Measurements from ENCODE around the gene DZIP1. TPM values are rescaled to one million over a fixed set of nuclear protein-coding genes. Genes with fewer than 3 reads are reported as not detected.
A peak's percentile ranks its signal among the peaks of the same experiment; 100 is the strongest.

The DZIP1 gene
- total and polyA plus RNA-seq, 2 of the 13 experiments (the other 11 are each of a cell fraction or from before 2014, with no cell fraction given) = 11.0 to 36.7 TPM

DNA sequence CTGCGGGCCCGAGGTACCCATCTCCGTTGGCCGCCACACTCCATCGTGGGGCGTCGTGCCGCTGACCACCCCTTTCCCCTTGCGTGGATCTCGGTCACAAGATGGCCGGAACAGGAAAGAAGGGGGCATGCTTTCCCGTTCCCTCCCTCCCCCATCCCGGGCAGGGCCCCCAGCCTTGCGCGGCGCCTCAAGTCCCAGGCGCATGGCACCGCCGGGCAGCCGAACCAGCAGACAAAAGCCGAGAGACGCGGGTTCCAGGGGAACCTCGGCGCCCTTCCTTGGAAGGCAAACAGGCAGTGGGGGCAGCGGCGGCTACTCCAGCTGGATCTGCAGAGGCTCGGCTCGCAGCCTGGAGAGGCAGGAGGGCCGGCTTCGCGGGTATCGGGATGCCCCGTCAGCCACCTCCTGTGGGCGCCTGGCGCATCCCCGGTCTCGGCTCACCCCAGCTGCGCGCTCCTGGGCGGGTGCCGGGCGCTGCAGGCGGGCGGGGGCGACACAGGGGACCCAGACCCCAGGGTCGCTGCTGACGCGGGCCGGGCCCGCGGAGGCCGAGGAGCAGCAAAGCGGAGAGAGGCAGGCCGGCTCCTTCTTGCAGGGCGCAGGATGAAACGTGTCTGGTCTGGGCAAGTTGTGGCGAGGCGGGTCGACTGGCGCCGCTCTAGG is 439 bp downstream of the DZIP1 start (continued):
- TF ChIP-seq, protein P1, sequence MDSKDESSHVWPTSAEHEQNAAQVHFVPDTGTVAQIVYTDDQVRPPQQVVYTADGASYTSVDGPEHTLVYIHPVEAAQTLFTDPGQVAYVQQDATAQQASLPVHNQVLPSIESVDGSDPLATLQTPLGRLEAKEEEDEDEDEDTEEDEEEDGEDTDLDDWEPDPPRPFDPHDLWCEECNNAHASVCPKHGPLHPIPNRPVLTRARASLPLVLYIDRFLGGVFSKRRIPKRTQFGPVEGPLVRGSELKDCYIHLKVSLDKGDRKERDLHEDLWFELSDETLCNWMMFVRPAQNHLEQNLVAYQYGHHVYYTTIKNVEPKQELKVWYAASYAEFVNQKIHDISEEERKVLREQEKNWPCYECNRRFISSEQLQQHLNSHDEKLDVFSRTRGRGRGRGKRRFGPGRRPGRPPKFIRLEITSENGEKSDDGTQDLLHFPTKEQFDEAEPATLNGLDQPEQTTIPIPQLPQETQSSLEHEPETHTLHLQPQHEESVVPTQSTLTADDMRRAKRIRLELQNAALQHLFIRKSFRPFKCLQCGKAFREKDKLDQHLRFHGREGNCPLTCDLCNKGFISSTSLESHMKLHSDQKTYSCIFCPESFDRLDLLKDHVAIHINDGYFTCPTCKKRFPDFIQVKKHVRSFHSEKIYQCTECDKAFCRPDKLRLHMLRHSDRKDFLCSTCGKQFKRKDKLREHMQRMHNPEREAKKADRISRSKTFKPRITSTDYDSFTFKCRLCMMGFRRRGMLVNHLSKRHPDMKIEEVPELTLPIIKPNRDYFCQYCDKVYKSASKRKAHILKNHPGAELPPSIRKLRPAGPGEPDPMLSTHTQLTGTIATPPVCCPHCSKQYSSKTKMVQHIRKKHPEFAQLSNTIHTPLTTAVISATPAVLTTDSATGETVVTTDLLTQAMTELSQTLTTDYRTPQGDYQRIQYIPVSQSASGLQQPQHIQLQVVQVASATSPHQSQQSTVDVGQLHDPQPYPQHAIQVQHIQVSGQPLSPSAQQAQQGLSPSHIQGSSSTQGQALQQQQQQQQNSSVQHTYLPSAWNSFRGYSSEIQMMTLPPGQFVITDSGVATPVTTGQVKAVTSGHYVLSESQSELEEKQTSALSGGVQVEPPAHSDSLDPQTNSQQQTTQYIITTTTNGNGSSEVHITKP (CRISPR knock-in tag; IDR thresholded peaks at IDR 0.05; ENCODE audit: low read depth) = no peak
- TF ChIP-seq, protein P2, sequence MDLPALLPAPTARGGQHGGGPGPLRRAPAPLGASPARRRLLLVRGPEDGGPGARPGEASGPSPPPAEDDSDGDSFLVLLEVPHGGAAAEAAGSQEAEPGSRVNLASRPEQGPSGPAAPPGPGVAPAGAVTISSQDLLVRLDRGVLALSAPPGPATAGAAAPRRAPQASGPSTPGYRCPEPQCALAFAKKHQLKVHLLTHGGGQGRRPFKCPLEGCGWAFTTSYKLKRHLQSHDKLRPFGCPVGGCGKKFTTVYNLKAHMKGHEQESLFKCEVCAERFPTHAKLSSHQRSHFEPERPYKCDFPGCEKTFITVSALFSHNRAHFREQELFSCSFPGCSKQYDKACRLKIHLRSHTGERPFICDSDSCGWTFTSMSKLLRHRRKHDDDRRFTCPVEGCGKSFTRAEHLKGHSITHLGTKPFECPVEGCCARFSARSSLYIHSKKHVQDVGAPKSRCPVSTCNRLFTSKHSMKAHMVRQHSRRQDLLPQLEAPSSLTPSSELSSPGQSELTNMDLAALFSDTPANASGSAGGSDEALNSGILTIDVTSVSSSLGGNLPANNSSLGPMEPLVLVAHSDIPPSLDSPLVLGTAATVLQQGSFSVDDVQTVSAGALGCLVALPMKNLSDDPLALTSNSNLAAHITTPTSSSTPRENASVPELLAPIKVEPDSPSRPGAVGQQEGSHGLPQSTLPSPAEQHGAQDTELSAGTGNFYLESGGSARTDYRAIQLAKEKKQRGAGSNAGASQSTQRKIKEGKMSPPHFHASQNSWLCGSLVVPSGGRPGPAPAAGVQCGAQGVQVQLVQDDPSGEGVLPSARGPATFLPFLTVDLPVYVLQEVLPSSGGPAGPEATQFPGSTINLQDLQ (CRISPR knock-in tag; IDR thresholded peaks at IDR 0.05) = no peak
- TF ChIP-seq MAFK (conservative IDR thresholded peaks at IDR 0.05 in 1 of 2, IDR thresholded peaks at IDR 0.05 in 1 of 2; ENCODE audit: low read length in 2 of 2) (no peak), ZNF33A (CRISPR knock-in tag; IDR thresholded peaks at IDR 0.05; ENCODE audit: borderline replicate concordance) (no peak), YY1 (IDR thresholded peaks at IDR 0.05; ENCODE audit: insufficient read depth, insufficient replicate concordance, low read depth, low read length) (peak; percentile 63), PPARG (CRISPR knock-in tag; conservative IDR thresholded peaks at IDR 0.05) (no peak), BRD4 (CRISPR knock-in tag; IDR thresholded peaks at IDR 0.05) (no peak), THYN1 (CRISPR knock-in tag; IDR thresholded peaks at IDR 0.05; ENCODE audit: borderline replicate concordance, low read depth) (no peak), ZNF256 (CRISPR knock-in tag; conservative IDR thresholded peaks at IDR 0.05) (no peak), KMT2A (CRISPR knock-in tag; IDR thresholded peaks at IDR 0.05) (no peak; the same call in 1 of the 2 replicates), PRPF4 (IDR thresholded peaks at IDR 0.05; ENCODE audit: low read depth, low read length, poor library complexity, severe bottlenecking) (no peak), MED8 (CRISPR knock-in tag; IDR thresholded peaks at IDR 0.05; ENCODE audit: insufficient replicate concordance) (no peak)
- TF ChIP-seq, protein P3, sequence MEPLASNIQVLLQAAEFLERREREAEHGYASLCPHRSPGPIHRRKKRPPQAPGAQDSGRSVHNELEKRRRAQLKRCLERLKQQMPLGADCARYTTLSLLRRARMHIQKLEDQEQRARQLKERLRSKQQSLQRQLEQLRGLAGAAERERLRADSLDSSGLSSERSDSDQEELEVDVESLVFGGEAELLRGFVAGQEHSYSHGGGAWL (CRISPR knock-in tag; IDR thresholded peaks at IDR 0.05) = peak; percentile 88
- TF ChIP-seq, protein P4, sequence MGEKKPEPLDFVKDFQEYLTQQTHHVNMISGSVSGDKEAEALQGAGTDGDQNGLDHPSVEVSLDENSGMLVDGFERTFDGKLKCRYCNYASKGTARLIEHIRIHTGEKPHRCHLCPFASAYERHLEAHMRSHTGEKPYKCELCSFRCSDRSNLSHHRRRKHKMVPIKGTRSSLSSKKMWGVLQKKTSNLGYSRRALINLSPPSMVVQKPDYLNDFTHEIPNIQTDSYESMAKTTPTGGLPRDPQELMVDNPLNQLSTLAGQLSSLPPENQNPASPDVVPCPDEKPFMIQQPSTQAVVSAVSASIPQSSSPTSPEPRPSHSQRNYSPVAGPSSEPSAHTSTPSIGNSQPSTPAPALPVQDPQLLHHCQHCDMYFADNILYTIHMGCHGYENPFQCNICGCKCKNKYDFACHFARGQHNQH (CRISPR knock-in tag; IDR thresholded peaks at IDR 0.05) = no peak
- TF ChIP-seq, protein P5, sequence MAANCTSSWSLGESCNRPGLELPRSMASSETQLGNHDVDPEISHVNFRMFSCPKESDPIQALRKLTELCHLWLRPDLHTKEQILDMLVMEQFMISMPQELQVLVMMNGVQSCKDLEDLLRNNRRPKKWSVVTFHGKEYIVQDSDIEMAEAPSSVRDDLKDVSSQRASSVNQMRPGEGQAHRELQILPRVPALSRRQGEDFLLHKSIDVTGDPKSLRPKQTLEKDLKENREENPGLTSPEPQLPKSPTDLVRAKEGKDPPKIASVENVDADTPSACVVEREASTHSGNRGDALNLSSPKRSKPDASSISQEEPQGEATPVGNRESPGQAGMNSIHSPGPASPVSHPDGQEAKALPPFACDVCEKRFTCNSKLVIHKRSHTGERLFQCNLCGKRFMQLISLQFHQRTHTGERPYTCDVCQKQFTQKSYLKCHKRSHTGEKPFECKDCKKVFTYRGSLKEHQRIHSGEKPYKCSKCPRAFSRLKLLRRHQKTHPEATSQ (CRISPR knock-in tag; IDR thresholded peaks at IDR 0.05; ENCODE audit: borderline replicate concordance) = no peak
- TF ChIP-seq, protein P6, sequence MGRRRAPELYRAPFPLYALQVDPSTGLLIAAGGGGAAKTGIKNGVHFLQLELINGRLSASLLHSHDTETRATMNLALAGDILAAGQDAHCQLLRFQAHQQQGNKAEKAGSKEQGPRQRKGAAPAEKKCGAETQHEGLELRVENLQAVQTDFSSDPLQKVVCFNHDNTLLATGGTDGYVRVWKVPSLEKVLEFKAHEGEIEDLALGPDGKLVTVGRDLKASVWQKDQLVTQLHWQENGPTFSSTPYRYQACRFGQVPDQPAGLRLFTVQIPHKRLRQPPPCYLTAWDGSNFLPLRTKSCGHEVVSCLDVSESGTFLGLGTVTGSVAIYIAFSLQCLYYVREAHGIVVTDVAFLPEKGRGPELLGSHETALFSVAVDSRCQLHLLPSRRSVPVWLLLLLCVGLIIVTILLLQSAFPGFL (CRISPR knock-in tag; IDR thresholded peaks at IDR 0.05) = no peak
- TF ChIP-seq, protein P7, sequence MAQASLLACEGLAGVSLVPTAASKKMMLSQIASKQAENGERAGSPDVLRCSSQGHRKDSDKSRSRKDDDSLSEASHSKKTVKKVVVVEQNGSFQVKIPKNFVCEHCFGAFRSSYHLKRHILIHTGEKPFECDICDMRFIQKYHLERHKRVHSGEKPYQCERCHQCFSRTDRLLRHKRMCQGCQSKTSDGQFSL (CRISPR knock-in tag; IDR thresholded peaks at IDR 0.05) = no peak

All from HepG2 (cell line).